Breast epithelium (tissue), 4 donors: Measurements from ENCODE around the gene PHPT1. TPM values are rescaled to one million over a fixed set of nuclear protein-coding genes. Genes with fewer than 3 reads are reported as not detected.
"Not testable (repeated sequence)": the region's sequence is repeated elsewhere in the genome, so short reads cannot be mapped to it uniquely, and the experiment has no call there.

Source experiments
- DNase-seq, 2 donors: peaks; one replicate each; pipeline ENCODE4 v3.0.0-alpha.2; 2019; ENCODE audit warnings: low spot score in 2 of 2
- H3K27ac ChIP-seq, 2 donors: fragments of 200-600 bp; sonication (generic) in 1 of 2; one replicate each; pipeline ENCODE4 v1.5.1; 2016 to 2019; ENCODE audit warnings: mild to moderate bottlenecking in 1 of 2
- H3K27me3 ChIP-seq, 2 donors: fragments of 200-600 bp; sonication (generic) in 1 of 2; one replicate each; pipeline versions ENCODE4 v1.5.1 to v1.6.0; 2017 to 2019; ENCODE audit warnings: control low read depth in 1 of 2, mild to moderate bottlenecking in 1 of 2
- H3K36me3 ChIP-seq: fragments of 200-600 bp; one replicate; pipeline ENCODE4 v1.5.1; 2019
- H3K4me1 ChIP-seq, 2 donors: fragments of 200-600 bp; sonication (generic); one replicate each; pipeline ENCODE4 v1.5.1; 2016 to 2019; ENCODE audit warnings: control low read depth in 1 of 2
- H3K4me3 ChIP-seq, 3 donors: fragments of 200-600 bp; sonication (generic); 1 replicate in 2 of 3; 2 replicates in 1 of 3; pipeline ENCODE4 v1.5.1; 2016 to 2019; ENCODE audit warnings: mild to moderate bottlenecking in 3 of 3, moderate library complexity in 2 of 3
- H3K9me3 ChIP-seq, 2 donors: fragments of 200-600 bp; sonication (generic) in 1 of 2; one replicate each; pipeline ENCODE4 v1.5.1; 2016 to 2019; ENCODE audit warnings: control low read depth in 1 of 2
- POLR2A ChIP-seq: fragments of 450-650 bp; IDR thresholded peaks from one replicate; pipeline ENCODE4 v1.6.1; 2016; ENCODE audit warnings: antibody characterized with exemption, mild to moderate bottlenecking, moderate library complexity
- POLR2AphosphoS5 ChIP-seq, 3 donors: sonication (generic); formaldehyde crosslinking; IDR thresholded peaks; one replicate each; pipeline ENCODE4 v1.6.1; 2017; ENCODE audit warnings: antibody characterized with exemption in 3 of 3
- intact Hi-C: fragments of 100-400 bp; cut with DNase I; formaldehyde crosslinking; loops from one replicate; pipeline ENCODE4 v1.15.1; 2023; ENCODE audit warnings: low total_unique reads
- total RNA-seq, 3 donors: library from RNA; depleted of rRNA; stranded (reverse); fragments of >200 nt; gene quantifications; one replicate each; pipeline ENCODE4 v1.1.0, GENCODE V29; 2016
- TF ChIP-seq, protein P1 (sequence below), 3 donors: fragments of 450-650 bp; IDR thresholded peaks; one replicate each; pipeline ENCODE4 v1.5.1; 2016 to 2017; ENCODE audit warnings: antibody characterized with exemption in 3 of 3, mild to moderate bottlenecking in 3 of 3, moderate library complexity in 3 of 3

The PHPT1 gene
- total RNA-seq, 3 donors from 2014 or later, result 43.2 to 70.8 (median 52.5) TPM

DNA sequence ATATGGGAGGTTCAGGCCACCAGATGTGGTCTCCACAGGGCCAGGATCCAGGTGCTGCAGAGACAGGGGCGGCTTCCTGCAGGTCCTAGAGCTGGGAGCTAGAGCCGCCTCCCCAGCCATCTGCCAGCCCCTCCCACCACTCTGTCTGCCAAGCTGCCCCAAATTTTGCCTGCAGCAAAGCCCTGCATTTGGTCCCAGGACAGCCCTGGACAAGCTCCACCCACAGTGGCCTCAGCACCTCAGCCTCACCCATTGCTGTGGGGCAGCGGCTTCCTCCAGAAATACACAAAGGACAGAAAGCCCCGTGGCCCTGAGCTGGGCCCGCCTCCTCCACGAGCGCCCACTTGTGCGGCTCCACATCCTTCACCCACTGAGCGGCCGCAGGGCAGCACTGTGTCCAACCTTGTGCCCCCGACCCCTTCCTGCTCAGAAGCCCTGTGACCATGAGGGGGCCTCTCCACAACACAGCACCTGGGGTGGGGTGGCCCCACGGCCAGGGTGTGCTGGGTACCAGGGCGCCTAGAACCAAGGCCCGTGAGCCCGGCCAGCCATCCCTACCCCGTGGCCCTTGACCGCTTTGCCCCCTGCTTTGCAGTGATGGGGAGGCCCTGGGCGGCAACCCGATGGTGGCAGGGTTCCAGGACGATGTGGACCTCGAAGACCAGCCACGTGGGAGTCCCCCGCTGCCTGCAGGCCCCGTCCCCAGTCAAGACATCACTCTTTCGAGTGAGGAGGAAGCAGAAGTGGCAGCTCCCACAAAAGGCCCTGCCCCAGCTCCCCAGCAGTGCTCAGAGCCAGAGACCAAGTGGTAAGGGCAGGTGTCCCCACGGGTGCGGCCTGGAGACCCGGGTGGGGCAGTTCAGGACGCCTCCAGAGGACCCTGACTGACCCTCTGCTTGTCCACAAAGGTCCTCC is 10.6 kb upstream of the PHPT1 start:
- intact Hi-C loops, result no loop called here
- H3K9me3 ChIP-seq, result no peaks in the 10 kb centered on the region
- TF ChIP-seq POLR2A, result no peak
- no peak for TF ChIP-seq POLR2AphosphoS5 (IDR thresholded peaks at IDR 0.05)
- TF ChIP-seq, protein P1, sequence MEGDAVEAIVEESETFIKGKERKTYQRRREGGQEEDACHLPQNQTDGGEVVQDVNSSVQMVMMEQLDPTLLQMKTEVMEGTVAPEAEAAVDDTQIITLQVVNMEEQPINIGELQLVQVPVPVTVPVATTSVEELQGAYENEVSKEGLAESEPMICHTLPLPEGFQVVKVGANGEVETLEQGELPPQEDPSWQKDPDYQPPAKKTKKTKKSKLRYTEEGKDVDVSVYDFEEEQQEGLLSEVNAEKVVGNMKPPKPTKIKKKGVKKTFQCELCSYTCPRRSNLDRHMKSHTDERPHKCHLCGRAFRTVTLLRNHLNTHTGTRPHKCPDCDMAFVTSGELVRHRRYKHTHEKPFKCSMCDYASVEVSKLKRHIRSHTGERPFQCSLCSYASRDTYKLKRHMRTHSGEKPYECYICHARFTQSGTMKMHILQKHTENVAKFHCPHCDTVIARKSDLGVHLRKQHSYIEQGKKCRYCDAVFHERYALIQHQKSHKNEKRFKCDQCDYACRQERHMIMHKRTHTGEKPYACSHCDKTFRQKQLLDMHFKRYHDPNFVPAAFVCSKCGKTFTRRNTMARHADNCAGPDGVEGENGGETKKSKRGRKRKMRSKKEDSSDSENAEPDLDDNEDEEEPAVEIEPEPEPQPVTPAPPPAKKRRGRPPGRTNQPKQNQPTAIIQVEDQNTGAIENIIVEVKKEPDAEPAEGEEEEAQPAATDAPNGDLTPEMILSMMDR (IDR thresholded peaks at IDR 0.05), result no peak
- H3K4me1 ChIP-seq, result no peaks in the 10 kb centered on the region
- peaks cover 0 to 5% of the 10 kb centered on the region in 2 donors for H3K27me3 ChIP-seq
- DNase-seq, result no peak
- no peak overlapping the region for H3K27ac ChIP-seq
- H3K4me3 ChIP-seq, result no peak overlapping the region
- no peaks in the 10 kb centered on the region for H3K36me3 ChIP-seq

DNA sequence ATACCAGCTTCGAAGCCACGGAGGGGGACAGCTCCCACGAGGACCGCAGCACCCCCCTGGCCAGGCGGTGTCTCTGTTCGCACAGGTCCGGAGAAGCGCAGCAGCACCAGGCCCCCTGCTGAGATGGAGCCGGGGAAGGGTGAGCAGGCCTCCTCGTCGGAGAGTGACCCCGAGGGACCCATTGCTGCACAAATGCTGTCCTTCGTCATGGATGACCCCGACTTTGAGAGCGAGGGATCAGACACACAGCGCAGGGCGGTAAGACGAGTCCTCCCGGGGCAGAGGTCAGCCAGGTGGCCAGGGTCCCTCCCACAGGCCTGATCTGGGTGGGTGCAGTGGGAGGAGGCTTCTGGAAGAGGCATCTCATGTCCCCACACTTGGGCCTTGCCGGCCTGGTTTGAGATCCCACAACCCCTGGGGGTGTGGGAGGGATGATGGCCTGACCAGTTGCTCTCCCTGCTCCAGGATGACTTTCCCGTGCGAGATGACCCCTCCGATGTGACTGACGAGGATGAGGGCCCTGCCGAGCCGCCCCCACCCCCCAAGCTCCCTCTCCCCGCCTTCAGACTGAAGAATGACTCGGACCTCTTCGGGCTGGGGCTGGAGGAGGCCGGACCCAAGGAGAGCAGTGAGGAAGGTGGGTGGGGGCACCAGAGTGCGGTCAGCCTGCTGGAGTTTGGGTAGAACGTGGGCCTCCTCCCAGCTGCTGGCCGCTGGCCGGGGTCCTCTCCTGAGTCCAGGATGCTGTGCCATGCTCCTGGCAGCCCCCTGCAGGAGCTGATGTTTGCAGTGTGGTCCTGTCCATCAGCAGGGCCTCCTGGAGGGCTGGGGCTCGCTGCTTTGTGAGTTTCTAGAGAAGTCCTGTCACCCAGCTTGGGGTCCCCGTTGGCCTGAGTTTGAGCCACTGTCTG is 9.7 kb upstream of the PHPT1 start:
- Histone ChIP-seq H3K27me3 (peaks cover 6 to 12% of the 10 kb centered on the region in 2 donors), H3K27ac (no peak overlapping the region), H3K9me3 (no peaks in the 10 kb centered on the region), H3K4me3 (no peak overlapping the region), H3K36me3 (no peaks in the 10 kb centered on the region), H3K4me1 (peaks cover 0 to 7% of the 10 kb centered on the region in 2 donors)
- no peak for TF ChIP-seq POLR2AphosphoS5 (IDR thresholded peaks at IDR 0.05)
- DNase-seq, result no peak
- intact Hi-C loops, result no loop called here

DNA sequence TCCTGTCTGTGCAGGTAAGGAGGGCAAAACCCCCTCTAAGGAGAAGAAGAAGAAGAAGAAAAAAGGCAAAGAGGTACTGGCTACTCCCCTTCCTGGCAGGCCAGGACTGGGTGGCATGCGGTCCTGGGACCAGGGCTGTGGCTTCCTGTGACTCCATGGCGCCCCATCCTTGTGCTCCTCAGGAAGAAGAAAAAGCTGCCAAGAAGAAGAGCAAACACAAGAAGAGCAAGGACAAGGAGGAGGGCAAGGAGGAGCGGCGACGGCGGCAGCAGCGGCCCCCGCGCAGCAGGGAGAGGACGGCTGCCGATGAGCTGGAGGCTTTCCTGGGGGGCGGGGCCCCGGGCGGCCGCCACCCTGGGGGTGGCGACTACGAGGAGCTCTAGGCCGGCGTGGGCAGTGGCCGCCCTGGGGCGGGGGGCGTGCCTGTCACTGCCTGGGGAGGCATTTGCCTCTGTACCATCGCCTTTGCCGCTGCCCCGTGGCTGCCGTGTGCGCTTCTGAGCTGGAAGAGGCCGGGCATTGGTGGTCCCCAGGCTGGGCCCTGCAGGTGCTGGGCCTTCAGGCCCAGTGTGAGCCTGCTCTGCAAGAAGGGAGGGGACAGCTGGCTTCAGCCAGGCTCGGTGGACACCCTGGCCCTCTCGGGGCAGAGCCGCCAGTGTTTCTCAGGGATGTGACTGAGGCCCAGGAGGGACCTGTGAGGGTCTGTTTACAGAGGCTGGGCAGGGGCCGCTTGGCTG is 8.9 kb upstream of the PHPT1 start:
- intact Hi-C loops, result no loop called here

DNA sequence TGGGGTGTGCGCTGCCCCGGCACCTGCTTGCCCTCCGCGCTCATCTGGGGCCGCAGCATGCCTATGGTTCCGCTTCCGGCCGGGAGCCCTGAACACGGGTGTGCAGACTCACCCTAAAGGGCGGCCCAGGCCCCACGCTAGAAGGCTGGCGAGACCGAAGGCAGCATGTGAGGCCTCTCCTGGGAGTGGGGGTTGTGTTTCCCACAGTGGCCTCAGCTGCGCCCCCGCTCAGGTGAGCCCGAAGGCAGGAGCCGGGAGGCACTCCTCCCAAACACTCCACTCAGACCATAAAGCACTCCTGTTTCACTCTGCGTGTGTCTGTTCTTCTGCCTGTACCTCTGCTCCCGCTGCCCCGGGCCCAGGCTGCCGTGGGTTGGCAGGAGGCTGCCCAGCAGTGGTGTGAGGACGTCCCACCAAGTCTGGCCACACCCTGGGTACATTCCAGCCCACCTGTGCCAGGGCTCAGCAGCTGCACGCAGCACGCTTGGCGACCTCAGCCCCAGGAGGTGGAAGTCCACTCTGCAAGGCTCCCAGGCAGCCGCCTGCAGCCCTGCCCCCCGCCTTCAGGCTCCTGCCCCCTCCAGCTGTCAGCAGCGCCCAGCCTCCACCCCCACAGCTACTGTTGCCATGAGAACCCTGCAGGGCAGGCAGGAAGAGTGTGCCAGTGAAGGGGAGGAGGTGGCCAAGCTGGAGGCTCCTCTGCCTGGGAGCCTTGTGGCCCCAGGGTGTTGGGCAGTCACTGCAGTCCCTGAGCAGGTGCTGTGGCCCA is 8.1 kb upstream of the PHPT1 start:
- Histone ChIP-seq H3K27me3 (peaks cover 12 to 25% of the 10 kb centered on the region in 2 donors), H3K4me3 (no peak overlapping the region), H3K9me3 (no peaks in the 10 kb centered on the region), H3K4me1 (peaks cover 0 to 7% of the 10 kb centered on the region in 2 donors), H3K36me3 (no peaks in the 10 kb centered on the region), H3K27ac (peak overlapping the region in 1 of 2 donors; percentile 13)
- TF ChIP-seq POLR2AphosphoS5 (IDR thresholded peaks at IDR 0.05), result no peak
- TF ChIP-seq POLR2A, result no peak
- TF ChIP-seq, protein P1 (IDR thresholded peaks at IDR 0.05), result no peak
- intact Hi-C loops, result no loop called here
- DNase-seq, result no peak

More for the DNA sequence above, 8.9 kb upstream of the PHPT1 start:
- H3K27ac ChIP-seq, result peak overlapping the region in 1 of 2 donors; percentile 13
- no peaks in the 10 kb centered on the region for H3K36me3 ChIP-seq
- no peak overlapping the region for H3K4me3 ChIP-seq
- H3K27me3 ChIP-seq, result peaks cover 6 to 17% of the 10 kb centered on the region in 2 donors
- peaks cover 0 to 7% of the 10 kb centered on the region in 2 donors for H3K4me1 ChIP-seq
- no peaks in the 10 kb centered on the region for H3K9me3 ChIP-seq
- TF ChIP-seq, protein P1 (IDR thresholded peaks at IDR 0.05), result no peak
- TF ChIP-seq POLR2A (no peak), POLR2AphosphoS5 (IDR thresholded peaks at IDR 0.05) (no peak)
- DNase-seq, result no peak

DNA sequence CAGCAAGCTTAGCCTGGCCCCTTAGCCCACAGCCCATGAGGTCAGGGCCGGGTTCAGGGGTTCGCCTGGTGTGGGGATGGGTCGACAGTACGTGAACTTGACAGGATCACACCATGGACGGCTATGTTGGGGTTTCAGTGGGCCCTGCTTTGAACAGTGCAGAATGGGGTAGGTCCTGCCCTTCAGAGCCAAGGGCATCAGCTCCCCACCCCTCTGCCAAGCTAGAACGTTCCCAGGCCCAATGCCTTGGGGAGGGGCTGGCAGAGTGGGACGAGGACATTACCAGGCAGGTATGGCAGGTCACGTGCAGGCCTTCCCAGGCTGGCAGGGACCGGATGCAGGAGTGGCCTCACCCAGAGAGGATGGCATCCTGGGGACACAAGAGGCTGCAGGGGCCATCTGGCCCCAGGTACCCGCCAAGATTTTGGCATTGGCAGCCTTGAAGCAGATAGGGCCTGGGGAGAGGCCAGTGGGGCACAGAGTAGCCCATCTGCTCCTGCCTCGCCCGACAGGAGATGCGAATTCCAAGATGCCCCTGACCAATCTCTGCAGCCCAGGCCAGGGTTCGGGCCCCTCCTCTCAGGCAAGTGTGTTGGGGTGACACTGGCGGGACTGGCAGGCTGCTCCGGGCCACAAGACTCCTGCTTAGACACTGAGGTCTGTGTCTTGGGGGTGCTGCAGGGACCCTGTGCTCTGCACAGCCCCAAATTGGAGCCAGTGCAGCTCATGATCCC is 7.4 kb upstream of the PHPT1 start:
- H3K36me3 ChIP-seq, H3K27ac ChIP-seq, H3K9me3 ChIP-seq, DNase-seq, intact Hi-C loops: not testable (repeated sequence)
- H3K27me3 ChIP-seq, result peaks cover 15 to 32% of the 10 kb centered on the region in 2 donors
- peaks cover 0 to 14% of the 10 kb centered on the region in 2 donors for H3K4me1 ChIP-seq
- H3K4me3 ChIP-seq, result peak overlapping the region in 2 of 3 donors; percentile 49 to 62
